Left ventricle myocardium inferior (tissue), 1 donor: Measurements from ENCODE around the gene CDS1. TPM values are rescaled to one million over a fixed set of nuclear protein-coding genes. Genes with fewer than 3 reads are reported as not detected.

ENCODE experiments used
- DNase-seq: peaks from one replicate; pipeline ENCODE4 v3.0.0-alpha.2; 2020
- H3K27ac ChIP-seq: fragments of 200-600 bp; replicated peaks from 2 replicates; pipeline ENCODE4 v1.8.0; 2021
- H3K27me3 ChIP-seq: fragments of 200-600 bp; 2 replicates; pipeline ENCODE4 v1.8.0; 2021; ENCODE audit warnings: low read depth
- H3K36me3 ChIP-seq: fragments of 200-600 bp; 2 replicates; pipeline ENCODE4 v1.8.0; 2021
- H3K4me1 ChIP-seq: fragments of 200-600 bp; 2 replicates; pipeline ENCODE4 v1.8.0; 2021
- H3K4me3 ChIP-seq: fragments of 200-600 bp; 2 replicates; pipeline ENCODE4 v1.8.0; 2021; ENCODE audit warnings: mild to moderate bottlenecking, moderate library complexity
- H3K9me3 ChIP-seq: fragments of 200-600 bp; replicated peaks from 2 replicates; pipeline ENCODE4 v1.8.0; 2021
- intact Hi-C: fragments of 100-400 bp; cut with micrococcal nuclease; formaldehyde crosslinking; loops from one replicate; pipeline ENCODE4 v1.11.0; 2022
- total RNA-seq: library from RNA; stranded (reverse); fragmentation: NEBNext Ultra II Directional; extraction: Animal tissue kit (Norgen Biotek cat#: 25700); gene quantifications from one replicate; pipeline ENCODE4 v1.2.1, GENCODE V29; 2021
- TF ChIP-seq, protein P1 (sequence below): fragments of 200-600 bp; IDR thresholded peaks from 2 replicates; pipeline ENCODE4 v1.8.0; 2021; ENCODE audit warnings: antibody characterized with exemption, mild to moderate bottlenecking, borderline replicate concordance
- donor health status: DM: no; HTN: yes; CAD: no; lungs with severe emphysema.

Gene CDS1
- total RNA-seq, 1 donor from 2014 or later, result 1.3 TPM

DNA sequence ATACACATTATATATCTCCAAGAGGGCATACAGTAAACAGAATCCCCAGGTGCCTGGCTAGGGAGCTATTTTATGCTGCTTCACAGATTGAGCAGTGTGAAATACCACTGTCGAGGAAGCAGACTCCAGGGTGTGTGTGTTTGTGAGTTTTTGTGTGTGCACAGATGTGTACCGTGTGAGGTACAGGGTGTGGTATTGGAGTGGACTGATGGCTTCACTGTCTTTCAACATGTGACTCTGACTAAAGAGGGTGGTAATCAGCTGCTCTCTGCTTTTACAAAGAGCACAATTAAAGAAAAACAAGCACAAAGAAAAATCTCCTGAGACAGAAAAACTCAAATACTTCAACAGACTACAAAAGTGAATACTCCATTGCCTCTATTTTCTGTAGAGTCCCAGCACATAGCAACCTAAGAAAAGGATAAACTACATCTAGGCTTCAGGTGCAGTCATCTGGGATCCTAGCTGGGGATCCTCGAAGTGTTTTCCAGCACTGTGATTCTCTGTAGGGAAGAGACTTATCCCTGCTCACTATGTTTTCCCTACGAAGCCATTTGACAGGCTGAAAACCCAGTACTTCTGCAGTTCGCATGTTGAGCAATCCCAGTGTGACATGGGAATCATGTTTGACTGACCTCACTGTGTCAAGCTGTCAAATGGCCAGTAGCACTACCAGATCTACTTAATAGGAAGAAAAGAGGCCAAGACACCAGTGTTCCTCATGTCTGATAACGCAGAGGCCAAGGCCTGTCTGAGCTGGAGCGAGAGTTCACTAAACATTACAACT lies 100.3 kb downstream of the CDS1 start:
- H3K27me3 ChIP-seq, result no peaks in the 10 kb centered on the region
- TF ChIP-seq, protein P1, sequence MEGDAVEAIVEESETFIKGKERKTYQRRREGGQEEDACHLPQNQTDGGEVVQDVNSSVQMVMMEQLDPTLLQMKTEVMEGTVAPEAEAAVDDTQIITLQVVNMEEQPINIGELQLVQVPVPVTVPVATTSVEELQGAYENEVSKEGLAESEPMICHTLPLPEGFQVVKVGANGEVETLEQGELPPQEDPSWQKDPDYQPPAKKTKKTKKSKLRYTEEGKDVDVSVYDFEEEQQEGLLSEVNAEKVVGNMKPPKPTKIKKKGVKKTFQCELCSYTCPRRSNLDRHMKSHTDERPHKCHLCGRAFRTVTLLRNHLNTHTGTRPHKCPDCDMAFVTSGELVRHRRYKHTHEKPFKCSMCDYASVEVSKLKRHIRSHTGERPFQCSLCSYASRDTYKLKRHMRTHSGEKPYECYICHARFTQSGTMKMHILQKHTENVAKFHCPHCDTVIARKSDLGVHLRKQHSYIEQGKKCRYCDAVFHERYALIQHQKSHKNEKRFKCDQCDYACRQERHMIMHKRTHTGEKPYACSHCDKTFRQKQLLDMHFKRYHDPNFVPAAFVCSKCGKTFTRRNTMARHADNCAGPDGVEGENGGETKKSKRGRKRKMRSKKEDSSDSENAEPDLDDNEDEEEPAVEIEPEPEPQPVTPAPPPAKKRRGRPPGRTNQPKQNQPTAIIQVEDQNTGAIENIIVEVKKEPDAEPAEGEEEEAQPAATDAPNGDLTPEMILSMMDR, result no peak
- peak overlapping the region; percentile 47 for H3K27ac ChIP-seq
- H3K9me3 ChIP-seq, result no peaks in the 10 kb centered on the region
- intact Hi-C loops, result no loop called here
- peaks cover 92% of the 10 kb centered on the region for H3K36me3 ChIP-seq
- no peak overlapping the region for H3K4me3 ChIP-seq
- peaks cover 26% of the 10 kb centered on the region for H3K4me1 ChIP-seq
- no peak for DNase-seq

DNA sequence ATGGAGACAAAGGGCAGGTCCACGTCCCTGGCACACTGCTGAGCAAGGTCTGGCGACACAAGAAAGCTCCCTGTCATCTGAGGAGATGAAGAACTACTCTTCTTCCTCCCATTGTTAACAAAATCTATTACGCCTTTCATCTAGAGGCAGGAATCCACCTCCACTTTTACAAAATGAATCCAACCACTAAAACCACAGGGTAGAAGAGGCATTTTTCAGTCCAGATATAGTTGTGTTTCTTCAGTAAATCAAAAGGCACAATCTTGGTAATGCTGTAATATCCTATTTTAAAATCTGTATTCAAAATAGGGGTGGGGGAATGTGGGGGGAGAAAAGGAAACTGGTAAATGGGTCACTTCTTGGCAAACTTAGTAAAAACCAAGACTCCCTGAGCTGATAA lies 101.4 kb downstream of the CDS1 start:
- no peaks in the 10 kb centered on the region for H3K27me3 ChIP-seq
- H3K27ac ChIP-seq, result no peak overlapping the region
- intact Hi-C loops, result no loop called here
- TF ChIP-seq, protein P1, result no peak
- no peaks in the 10 kb centered on the region for H3K9me3 ChIP-seq
- H3K4me1 ChIP-seq, result peaks cover 26% of the 10 kb centered on the region
- no peak for DNase-seq
- H3K4me3 ChIP-seq, result no peak overlapping the region
- H3K36me3 ChIP-seq, result peaks cover 87% of the 10 kb centered on the region

DNA sequence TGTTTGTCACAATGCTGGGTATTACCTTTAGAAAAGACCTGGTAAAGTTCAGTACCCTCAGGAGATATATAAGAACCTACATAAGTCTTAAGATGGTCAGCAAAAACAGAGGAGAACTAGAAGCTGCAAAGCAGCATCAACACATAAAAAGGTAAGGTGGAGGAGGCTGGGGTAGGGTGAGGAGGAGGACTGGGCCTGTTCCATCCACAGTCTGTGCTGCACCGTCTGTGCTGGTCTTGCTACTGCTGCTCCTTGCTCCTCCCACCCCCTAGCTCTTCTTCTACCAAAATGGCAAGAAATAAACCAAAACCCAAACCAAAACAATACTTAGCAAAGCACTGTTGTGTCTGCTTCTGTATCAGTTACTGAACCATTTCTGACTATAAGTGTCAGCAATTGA lies 102.2 kb downstream of the CDS1 start:
- Histone ChIP-seq H3K4me3 (no peak overlapping the region), H3K27me3 (no peaks in the 10 kb centered on the region), H3K9me3 (no peaks in the 10 kb centered on the region), H3K4me1 (peaks cover 26% of the 10 kb centered on the region), H3K36me3 (peaks cover 88% of the 10 kb centered on the region), H3K27ac (no peak overlapping the region)
- intact Hi-C loops, result no loop called here
- DNase-seq, result no peak
- TF ChIP-seq, protein P1, result no peak

DNA sequence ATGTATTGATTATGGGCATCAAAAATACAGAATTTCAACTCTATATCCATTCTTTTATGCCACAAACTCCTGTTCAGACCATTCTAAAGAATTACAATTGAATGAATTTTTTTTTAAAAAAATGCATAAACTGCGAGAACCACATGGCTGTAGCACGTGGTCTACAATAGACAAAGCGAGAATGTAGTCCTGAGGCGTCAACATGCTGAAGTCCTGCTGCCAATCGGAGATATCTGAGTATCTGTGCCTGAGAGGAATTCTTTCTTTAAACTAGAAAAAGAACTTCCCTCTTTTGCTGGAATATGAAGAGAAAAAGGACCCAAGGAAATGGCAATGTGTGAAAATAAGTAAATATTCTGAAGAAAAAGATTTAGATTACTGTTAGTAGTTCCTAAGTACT lies 105.7 kb downstream of the CDS1 start:
- TF ChIP-seq, protein P1, result no peak

DNA sequence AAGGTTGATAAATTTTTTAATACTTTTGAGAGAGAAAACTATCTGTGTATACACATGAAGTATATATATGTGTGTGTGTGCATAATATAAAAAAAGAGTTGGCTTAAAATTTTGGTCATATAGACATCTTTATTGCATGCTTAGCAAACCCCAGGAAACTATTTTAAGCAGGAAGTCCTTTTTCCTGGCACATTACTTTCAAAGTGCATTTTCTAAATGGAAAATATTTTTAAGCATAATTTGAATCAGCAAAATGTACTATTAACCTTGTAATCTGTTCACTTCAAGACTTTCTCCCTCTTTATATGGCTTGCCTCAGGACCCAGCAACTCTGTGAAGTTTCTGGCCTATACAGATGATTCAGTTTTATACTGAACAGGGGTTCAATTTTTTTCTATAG lies 106.3 kb downstream of the CDS1 start:
- Histone ChIP-seq H3K27ac (no peak overlapping the region), H3K4me3 (no peak overlapping the region), H3K36me3 (peaks cover 88% of the 10 kb centered on the region), H3K27me3 (no peaks in the 10 kb centered on the region), H3K4me1 (no peaks in the 10 kb centered on the region), H3K9me3 (no peaks in the 10 kb centered on the region)
- TF ChIP-seq, protein P1, result no peak
- intact Hi-C loops, result no loop called here
- DNase-seq, result no peak

More for the DNA sequence above, 105.7 kb downstream of the CDS1 start:
- Histone ChIP-seq H3K36me3 (peaks cover 89% of the 10 kb centered on the region), H3K4me3 (no peak overlapping the region), H3K9me3 (no peaks in the 10 kb centered on the region), H3K4me1 (peaks cover 3% of the 10 kb centered on the region), H3K27ac (no peak overlapping the region), H3K27me3 (no peaks in the 10 kb centered on the region)
- DNase-seq, result no peak
- intact Hi-C loops, result no loop called here
